NB4 (cell line): Measurements from ENCODE around the gene PTEN.
"Not testable (repeated sequence)": the region's sequence is repeated elsewhere in the genome, so short reads cannot be mapped to it uniquely, and the experiment has no call there.

Experiments used
- CTCF ChIP-seq: IDR thresholded peaks from one replicate; pipeline ENCODE4 v1.5.1; 2012; ENCODE audit warnings: low read depth, low read length
- MAX ChIP-seq: IDR thresholded peaks from 2 replicates; pipeline ENCODE4 v1.6.1; 2011; ENCODE audit warnings: low read depth, low read length
- MYC ChIP-seq: IDR thresholded peaks from 2 replicates; pipeline ENCODE4 v1.6.1; 2011; ENCODE audit warnings: low read depth, low read length
- POLR2A ChIP-seq: IDR thresholded peaks from 2 replicates; pipeline ENCODE4 v1.6.1; 2011; ENCODE audit warnings: mild to moderate bottlenecking; ENCODE audit not compliant: insufficient read length; ENCODE audit errors: extremely low read depth

GRCh38 chr10:87855247-87855646, 8.2 kb upstream of the PTEN start:
- TF ChIP-seq POLR2A, MAX, CTCF, MYC: not testable (repeated sequence)
